SK-N-SH treated with all-trans-retinoic acid at 6 μM for 48 hours (cell line): ENCODE results near the gene OR51Q1.

ENCODE experiments used
- ARNTL ChIP-seq: fragments of 450-650 bp; formaldehyde crosslinking; IDR thresholded peaks from 2 replicates; pipeline ENCODE4 v1.5.0; 2020; ENCODE audit warnings: low read depth, mild to moderate bottlenecking, moderate library complexity, borderline replicate concordance
- BACH2 ChIP-seq: fragments of 250-450 bp; sonication (Bioruptor Pico); IDR thresholded peaks from 2 replicates; pipeline ENCODE4 v1.9.0; 2021; ENCODE audit warnings: mild to moderate bottlenecking, borderline replicate concordance
- CSDC2 ChIP-seq: fragments of 250-450 bp; sonication (Bioruptor Pico); IDR thresholded peaks from 2 replicates; pipeline ENCODE4 v1.5.0; 2020; ENCODE audit warnings: mild to moderate bottlenecking, moderate library complexity
- TSHZ2 ChIP-seq: fragments of 250-450 bp; sonication (Bioruptor Pico); IDR thresholded peaks from 2 replicates; pipeline ENCODE4 v1.5.0; 2020; ENCODE audit warnings: mild to moderate bottlenecking, moderate library complexity
- ZC3H10 ChIP-seq: fragments of 250-450 bp; sonication (Bioruptor Pico); IDR thresholded peaks from 2 replicates; pipeline ENCODE4 v1.5.1; 2021; ENCODE audit warnings: mild to moderate bottlenecking, moderate library complexity
- ZFP30 ChIP-seq: fragments of 450-650 bp; formaldehyde crosslinking; IDR thresholded peaks from 2 replicates; pipeline ENCODE4 v1.5.0; 2022; ENCODE audit warnings: mild to moderate bottlenecking, moderate library complexity
- ZNF70 ChIP-seq: fragments of 450-650 bp; formaldehyde crosslinking; IDR thresholded peaks from 2 replicates; pipeline ENCODE4 v1.5.0; 2020; ENCODE audit warnings: mild to moderate bottlenecking, moderate library complexity
- ZNF8 ChIP-seq: fragments of 450-650 bp; formaldehyde crosslinking; IDR thresholded peaks from 2 replicates; pipeline ENCODE4 v1.5.0; 2020; ENCODE audit warnings: mild to moderate bottlenecking, moderate library complexity
- TF ChIP-seq, protein P1 (sequence below): fragments of 250-450 bp; sonication (Bioruptor Pico); IDR thresholded peaks from 2 replicates; pipeline ENCODE4 v1.8.0; 2021; ENCODE audit warnings: low read depth, mild to moderate bottlenecking, moderate library complexity, borderline replicate concordance
- TF ChIP-seq, protein P2 (sequence below): fragments of 250-450 bp; sonication (Bioruptor Pico); IDR thresholded peaks from 2 replicates; pipeline ENCODE4 v1.5.1; 2020; ENCODE audit warnings: low read depth, mild to moderate bottlenecking, moderate library complexity
- TF ChIP-seq, protein P3 (sequence below): fragments of 250-450 bp; sonication (Bioruptor Pico); IDR thresholded peaks from 2 replicates; pipeline ENCODE4 v1.8.0; 2020; ENCODE audit warnings: mild to moderate bottlenecking, moderate library complexity, borderline replicate concordance

- TF ChIP-seq, protein P1, sequence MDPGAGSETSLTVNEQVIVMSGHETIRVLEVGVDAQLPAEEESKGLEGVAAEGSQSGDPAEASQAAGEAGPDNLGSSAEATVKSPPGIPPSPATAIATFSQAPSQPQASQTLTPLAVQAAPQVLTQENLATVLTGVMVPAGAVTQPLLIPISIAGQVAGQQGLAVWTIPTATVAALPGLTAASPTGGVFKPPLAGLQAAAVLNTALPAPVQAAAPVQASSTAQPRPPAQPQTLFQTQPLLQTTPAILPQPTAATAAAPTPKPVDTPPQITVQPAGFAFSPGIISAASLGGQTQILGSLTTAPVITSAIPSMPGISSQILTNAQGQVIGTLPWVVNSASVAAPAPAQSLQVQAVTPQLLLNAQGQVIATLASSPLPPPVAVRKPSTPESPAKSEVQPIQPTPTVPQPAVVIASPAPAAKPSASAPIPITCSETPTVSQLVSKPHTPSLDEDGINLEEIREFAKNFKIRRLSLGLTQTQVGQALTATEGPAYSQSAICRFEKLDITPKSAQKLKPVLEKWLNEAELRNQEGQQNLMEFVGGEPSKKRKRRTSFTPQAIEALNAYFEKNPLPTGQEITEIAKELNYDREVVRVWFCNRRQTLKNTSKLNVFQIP: no peak
- TF ChIP-seq, protein P2, sequence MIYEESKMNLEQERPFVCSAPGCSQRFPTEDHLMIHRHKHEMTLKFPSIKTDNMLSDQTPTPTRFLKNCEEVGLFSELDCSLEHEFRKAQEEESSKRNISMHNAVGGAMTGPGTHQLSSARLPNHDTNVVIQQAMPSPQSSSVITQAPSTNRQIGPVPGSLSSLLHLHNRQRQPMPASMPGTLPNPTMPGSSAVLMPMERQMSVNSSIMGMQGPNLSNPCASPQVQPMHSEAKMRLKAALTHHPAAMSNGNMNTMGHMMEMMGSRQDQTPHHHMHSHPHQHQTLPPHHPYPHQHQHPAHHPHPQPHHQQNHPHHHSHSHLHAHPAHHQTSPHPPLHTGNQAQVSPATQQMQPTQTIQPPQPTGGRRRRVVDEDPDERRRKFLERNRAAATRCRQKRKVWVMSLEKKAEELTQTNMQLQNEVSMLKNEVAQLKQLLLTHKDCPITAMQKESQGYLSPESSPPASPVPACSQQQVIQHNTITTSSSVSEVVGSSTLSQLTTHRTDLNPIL (CRISPR knock-in tag): no peak
- no peak for TF ChIP-seq ZFP30
- no peak for TF ChIP-seq TSHZ2 (CRISPR knock-in tag)
- no peak for TF ChIP-seq ZNF8 (CRISPR knock-in tag)
- no peak for TF ChIP-seq BACH2 (CRISPR knock-in tag)
- TF ChIP-seq ZNF70 (CRISPR knock-in tag): no peak
- TF ChIP-seq, protein P3, sequence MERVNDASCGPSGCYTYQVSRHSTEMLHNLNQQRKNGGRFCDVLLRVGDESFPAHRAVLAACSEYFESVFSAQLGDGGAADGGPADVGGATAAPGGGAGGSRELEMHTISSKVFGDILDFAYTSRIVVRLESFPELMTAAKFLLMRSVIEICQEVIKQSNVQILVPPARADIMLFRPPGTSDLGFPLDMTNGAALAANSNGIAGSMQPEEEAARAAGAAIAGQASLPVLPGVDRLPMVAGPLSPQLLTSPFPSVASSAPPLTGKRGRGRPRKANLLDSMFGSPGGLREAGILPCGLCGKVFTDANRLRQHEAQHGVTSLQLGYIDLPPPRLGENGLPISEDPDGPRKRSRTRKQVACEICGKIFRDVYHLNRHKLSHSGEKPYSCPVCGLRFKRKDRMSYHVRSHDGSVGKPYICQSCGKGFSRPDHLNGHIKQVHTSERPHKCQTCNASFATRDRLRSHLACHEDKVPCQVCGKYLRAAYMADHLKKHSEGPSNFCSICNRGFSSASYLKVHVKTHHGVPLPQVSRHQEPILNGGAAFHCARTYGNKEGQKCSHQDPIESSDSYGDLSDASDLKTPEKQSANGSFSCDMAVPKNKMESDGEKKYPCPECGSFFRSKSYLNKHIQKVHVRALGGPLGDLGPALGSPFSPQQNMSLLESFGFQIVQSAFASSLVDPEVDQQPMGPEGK (CRISPR knock-in tag): no peak
- TF ChIP-seq ZC3H10: no peak
- TF ChIP-seq CSDC2: no peak
- no peak for TF ChIP-seq ARNTL (CRISPR knock-in tag)
Measured at GRCh38 chr11:5420993-5421392, 918 bp upstream of the OR51Q1 start.
